K562 (cell line): Measurements from ENCODE around the gene GJD2. TPM values are rescaled to one million over a fixed set of nuclear protein-coding genes. Genes with fewer than 3 reads are reported as not detected.

Experiments
- ATAC-seq: fragments of 200-7000 bp; cut with Tn5 transposase; 3 replicates; pipeline ENCODE4 v1.9.1; 2020; ENCODE audit warnings: moderate library complexity
- BruUV-seq: library from RNA; stranded (reverse); fragments of 400-500 nt; replicated peaks from 2 replicates; lab custom pipeline; 2021; lab: Mats Ljungman, UMichigan
- CTCF ChIA-PET: fragments of 300-600 bp; formaldehyde crosslinking; extraction: SDS; loops from one replicate; lab custom pipeline; 2021; ENCODE audit warnings: low intra/inter-chr PET ratio; lab: Yijun Ruan, JAX
- POLR2A ChIA-PET: fragments of 300-600, 350-650 bp; sonication (Branson Sonifier 250); formaldehyde crosslinking; extraction: SDS; loops from one replicate; lab custom pipeline; 2021; ENCODE audit warnings: antibody characterized with exemption, inconsistent platforms; lab: Yijun Ruan, JAX
- DNase-seq, 4 experiments: peaks; one replicate each; pipeline versions ENCODE4 v3.0.0 to v3.0.0-alpha.2; 2011 to 2018; ENCODE audit warnings: low spot score in 3 of 4, mixed read lengths in 3 of 4; ENCODE audit errors: extremely low read depth in 1 of 4
- FAIRE-seq: peaks from 2 replicates; lab custom pipeline; 2011; peaks lifted over from hg19 to GRCh38; lab: Jason Lieb, UNC
- H2AFZ ChIP-seq: 2 replicates; pipeline ENCODE4 v1.6.0; 2011; ENCODE audit warnings: low read depth, low read length, control low read depth, inconsistent platforms
- H3K27ac ChIP-seq: fragments of 200-600 bp; 3 replicates; pipeline ENCODE4 v1.8.0; 2011; ENCODE audit warnings: low read depth, mild to moderate bottlenecking, control low read depth, inconsistent platforms, low read length, moderate library complexity, mixed read lengths; ENCODE audit errors: extremely low read depth
- H3K27me3 ChIP-seq, 2 experiments: fragments of 300-600 bp in 1 of 2; 2 replicates in 1 of 2; 3 replicates in 1 of 2; pipeline versions ENCODE4 v1.6.0 to v1.8.0; 2011; ENCODE audit warnings: inconsistent platforms in 2 of 2, low read length in 2 of 2, mild to moderate bottlenecking in 1 of 2, mixed read lengths in 1 of 2, moderate library complexity in 1 of 2; ENCODE audit not compliant: control insufficient read depth in 2 of 2, insufficient read depth in 2 of 2
- H3K36me3 ChIP-seq: fragments of 300-600 bp; 3 replicates; pipeline ENCODE4 v1.8.0; 2011; ENCODE audit warnings: mild to moderate bottlenecking, low read length, inconsistent platforms; ENCODE audit not compliant: control insufficient read depth, insufficient read depth
- H3K4me1 ChIP-seq, 2 experiments: fragments of 200-600 bp in 1 of 2; replicated peaks in 1 of 2; 2 replicates in 1 of 2; 3 replicates in 1 of 2; pipeline versions ENCODE4 v1.5.1 to v1.8.0; 2011; ENCODE audit warnings: inconsistent platforms in 2 of 2, low read length in 2 of 2, mild to moderate bottlenecking in 1 of 2, mixed read lengths in 1 of 2, moderate library complexity in 1 of 2; ENCODE audit not compliant: control insufficient read depth in 2 of 2, insufficient read depth in 2 of 2
- H3K4me2 ChIP-seq: 2 replicates; pipeline ENCODE4 v1.6.1; 2011; ENCODE audit warnings: low read length, control low read depth, inconsistent platforms, mixed read lengths; ENCODE audit not compliant: insufficient read depth
- H3K4me3 ChIP-seq: fragments of 200-600 bp; sonication (generic), shearing (Covaris generic); 2 replicates; pipeline ENCODE4 v1.5.1; 2016; ENCODE audit warnings: control low read depth, inconsistent platforms
- H3K79me2 ChIP-seq: fragments of 200-600 bp; 3 replicates; pipeline ENCODE4 v1.8.0; 2011; ENCODE audit warnings: low read length, inconsistent platforms; ENCODE audit not compliant: control insufficient read depth, insufficient read depth
- H3K9ac ChIP-seq, 2 experiments: 2 replicates each; pipeline versions ENCODE4 v1.6.0 to v1.6.1; 2011; ENCODE audit warnings: low read depth in 2 of 2, low read length in 2 of 2, control low read depth in 1 of 2, inconsistent platforms in 1 of 2, mild to moderate bottlenecking in 1 of 2, mixed read lengths in 1 of 2; ENCODE audit not compliant: insufficient read depth in 1 of 2
- H3K9me1 ChIP-seq: one replicate; pipeline ENCODE4 v1.6.0; 2011; ENCODE audit warnings: inconsistent platforms, mild to moderate bottlenecking, low read length, moderate library complexity; ENCODE audit not compliant: control insufficient read depth, insufficient read depth
- H3K9me3 ChIP-seq: replicated peaks from 2 replicates; pipeline ENCODE4 v1.5.1; 2011; ENCODE audit warnings: low read depth, low read length, inconsistent platforms; ENCODE audit not compliant: control insufficient read depth, insufficient read depth
- H4K20me1 ChIP-seq: replicated peaks from 2 replicates; pipeline ENCODE4 v1.6.1; 2011; ENCODE audit warnings: low read length, inconsistent platforms, mixed read lengths; ENCODE audit not compliant: control insufficient read depth, insufficient read depth
- CBFA2T2 ChIP-seq: fragments of 450-650 bp; conservative IDR thresholded peaks from 2 replicates; pipeline ENCODE4 v1.6.1; 2017; ENCODE audit warnings: mild to moderate bottlenecking
- E2F4 ChIP-seq: sonication (generic); formaldehyde crosslinking; IDR thresholded peaks from 2 replicates; pipeline ENCODE4 v1.8.0; 2022; ENCODE audit warnings: mild to moderate bottlenecking, low read depth, missing genetic modification reagents
- ESRRB ChIP-seq: fragments of 250-450 bp; sonication (Bioruptor Pico); IDR thresholded peaks from 2 replicates; pipeline ENCODE4 v1.5.0; 2020; ENCODE audit warnings: mild to moderate bottlenecking, moderate library complexity, borderline replicate concordance
- FOXA3 ChIP-seq, 2 experiments: fragments of 450-650 bp in 1 of 2; sonication (generic) in 1 of 2; formaldehyde crosslinking; IDR thresholded peaks in 1 of 2; conservative IDR thresholded peaks in 1 of 2; 2 replicates each; pipeline versions ENCODE4 v1.4.0 to v1.8.0; 2020 to 2022; ENCODE audit warnings: mild to moderate bottlenecking in 2 of 2, missing genetic modification reagents in 1 of 2
- HEY1 ChIP-seq: fragments of 250-450 bp; sonication (Bioruptor Pico); IDR thresholded peaks from 2 replicates; pipeline ENCODE4 v1.5.0; 2020; ENCODE audit warnings: mild to moderate bottlenecking, moderate library complexity, borderline replicate concordance
- MECOM ChIP-seq: fragments of 250-450 bp; sonication (Bioruptor Pico); IDR thresholded peaks from 2 replicates; pipeline ENCODE4 v1.8.0; 2022; ENCODE audit warnings: inconsistent platforms
- NCOR1 ChIP-seq: fragments of 450-650 bp; IDR thresholded peaks from 2 replicates; pipeline ENCODE4 v1.6.1; 2016; ENCODE audit warnings: mild to moderate bottlenecking, moderate library complexity
- NFXL1 ChIP-seq: fragments of 450-650 bp; formaldehyde crosslinking; IDR thresholded peaks from 2 replicates; pipeline ENCODE4 v1.4.0; 2021; ENCODE audit warnings: mild to moderate bottlenecking
- NRF1 ChIP-seq, 2 experiments: fragments of 450-650 bp; IDR thresholded peaks in 1 of 2; conservative IDR thresholded peaks in 1 of 2; 2 replicates each; pipeline ENCODE4 v1.6.1; 2014; ENCODE audit warnings: mild to moderate bottlenecking in 2 of 2
- PTBP1 ChIP-seq: fragments of 200-400 bp; formaldehyde crosslinking; IDR thresholded peaks from 2 replicates; pipeline ENCODE4 v1.6.1; 2017; ENCODE audit warnings: low read depth, low read length
- RAD21 ChIP-seq, 2 experiments: fragments of 250-450 bp in 1 of 2; fragments of 450-650 bp in 1 of 2; sonication (Bioruptor Pico) in 1 of 2; formaldehyde crosslinking in 1 of 2; IDR thresholded peaks in 1 of 2; conservative IDR thresholded peaks in 1 of 2; 2 replicates each; pipeline versions ENCODE4 v1.4.0 to v1.8.0; 2020 to 2022; ENCODE audit warnings: mild to moderate bottlenecking in 2 of 2, moderate library complexity in 1 of 2
- RBM17 ChIP-seq: fragments of 200-400 bp; formaldehyde crosslinking; IDR thresholded peaks from 2 replicates; pipeline ENCODE4 v1.6.1; 2017; ENCODE audit warnings: low read depth, mild to moderate bottlenecking, low read length, borderline replicate concordance
- RBM22 ChIP-seq: fragments of 200-400 bp; formaldehyde crosslinking; IDR thresholded peaks from 2 replicates; pipeline ENCODE4 v1.6.1; 2018; ENCODE audit warnings: low read length, low read depth; ENCODE audit not compliant: poor library complexity, severe bottlenecking
- SMARCA5 ChIP-seq: fragments of 450-650 bp; IDR thresholded peaks from 2 replicates; pipeline ENCODE4 v1.6.1; 2016
- ZBTB17 ChIP-seq: fragments of 450-650 bp; formaldehyde crosslinking; IDR thresholded peaks from 2 replicates; pipeline ENCODE4 v1.4.0; 2020; ENCODE audit warnings: mild to moderate bottlenecking
- ZNF165 ChIP-seq: fragments of 250-450 bp; sonication (Bioruptor Pico); IDR thresholded peaks from 2 replicates; pipeline ENCODE4 v1.4.0; 2020; ENCODE audit warnings: borderline replicate concordance
- ZNF217 ChIP-seq: sonication (generic); formaldehyde crosslinking; IDR thresholded peaks from 2 replicates; pipeline ENCODE4 v1.8.0; 2022; ENCODE audit warnings: mild to moderate bottlenecking, missing genetic modification reagents
- ZNF668 ChIP-seq: fragments of 250-450 bp; sonication (Bioruptor Pico); IDR thresholded peaks from 2 replicates; pipeline ENCODE4 v1.8.0; 2022; ENCODE audit warnings: mild to moderate bottlenecking, inconsistent platforms
- WGBS: fragments of 100-300 bp; shearing (Covaris generic); methylation state at CpG from one replicate; pipeline ENCODE4 v1.1.6; 2016; ENCODE audit warnings: low coverage, mixed read lengths; ENCODE audit not compliant: insufficient coverage; ENCODE audit errors: missing lambda C conversion rate; 5-methylcytosine and 5-hydroxymethylcytosine counted together
- in situ Hi-C: fragments of 300-500 bp; cut with MboI; formaldehyde crosslinking; loops from 4 replicates; pipeline ENCODE4 v1.15.0; 2018; ENCODE audit warnings: inconsistent platforms, mixed read lengths
- intact Hi-C: fragments of 100-400 bp; cut with micrococcal nuclease; formaldehyde crosslinking; loops from 2 replicates; pipeline ENCODE4 v1.14.2; 2022
- polyA plus RNA-seq, 8 experiments: library from polyadenylated mRNA; depleted of rRNA in 4 of 8; stranded (reverse) in 5 of 8; unstranded in 3 of 8; fragments of >200 nt; fragmentation: Nextera tagmentation in 2 of 8; fragmentation: Illumina TruSeq in 1 of 8; extraction: Ambion mirVana in 2 of 8; extraction: Trizol in 1 of 8; gene quantifications; 2 replicates each; pipeline versions ENCODE4 v1.2.1 to v1.2.3, GENCODE V29; 2011 to 2014; ENCODE audit warnings: inconsistent platforms in 1 of 8, missing spikeins in 1 of 8
- total RNA-seq, 7 experiments: library from RNA; depleted of rRNA in 6 of 7; stranded (reverse); fragments of >200 nt in 6 of 7; fragmentation: Illumina TruSeq in 2 of 7; extraction: Trizol in 2 of 7; gene quantifications; 2 replicates each; pipeline versions ENCODE4 v1.2.1 to v1.2.3, GENCODE V29; 2011 to 2021; ENCODE audit warnings: low replicate concordance in 1 of 7

The GJD2 gene
- total and polyA plus RNA-seq, 9 of the 15 experiments (the other 6 are each of a cell fraction or from before 2014, with no cell fraction given) = not detected

- TF ChIP-seq NCOR1 = peak; percentile 20; the same call in 1 of the 2 replicates
- peak; percentile 59 to 61; a peak in 3 of 4 replicates for TF ChIP-seq FOXA3 (CRISPR knock-in tag; conservative IDR thresholded peaks at IDR 0.05 in 1 of 2, IDR thresholded peaks at IDR 0.05 in 1 of 2)
- no peak for TF ChIP-seq RBM22
- TF ChIP-seq RAD21 (CRISPR knock-in tag; conservative IDR thresholded peaks at IDR 0.05 in 1 of 2, IDR thresholded peaks at IDR 0.05 in 1 of 2) = peak in 1 of 2 experiments; percentile 5; a peak in 1 of 4 replicates
- TF ChIP-seq PTBP1 = no peak
- no peak for TF ChIP-seq CBFA2T2
- 0 out of 2 replicates have a peak, but pooled peaks have one; percentile 55 for TF ChIP-seq ZBTB17 (CRISPR knock-in tag)
Observed at GRCh38 chr15:34714476-34715121, 40.2 kb downstream of the GJD2 start (continued).

- 67% methylated on average over 1 of the region's 1 CpG for WGBS
- Histone ChIP-seq H3K9me3 (no peaks in the 10 kb centered on the region), H3K4me3 (no peak overlapping the region), H3K4me1 (peaks cover 2 to 15% of the 10 kb centered on the region in 2 experiments; a peak in 4 of 5 replicates), H3K9me1 (no peaks in the 10 kb centered on the region), H3K36me3 (no peaks in the 10 kb centered on the region), H3K4me2 (no peak overlapping the region), H3K79me2 (no peaks in the 10 kb centered on the region), H3K27me3 (no peaks in the 10 kb centered on the region), H3K9ac (no peak overlapping the region), H4K20me1 (no peaks in the 10 kb centered on the region), H2AFZ (no peak overlapping the region), H3K27ac (no peak overlapping the region)
- in situ Hi-C loops (no loop called here), intact Hi-C loops (no loop called here)
- ChIA-PET CTCF (no interaction called here), POLR2A (interaction anchor here (1.0 to 1.2 kb wide), 3 partner anchors 10 to 103 kb away, joined by 3 read pairs; no protein-coding TSS in a partner anchor)
- no peak for TF ChIP-seq SMARCA5
- no peak for TF ChIP-seq ZNF668 (CRISPR knock-in tag)
- no peak for TF ChIP-seq ESRRB (CRISPR knock-in tag)
- TF ChIP-seq MECOM (CRISPR knock-in tag) = no peak
- TF ChIP-seq ZNF217 = no peak
- TF ChIP-seq RBM17 = no peak
- no peak for TF ChIP-seq E2F4
- TF ChIP-seq HEY1 = no peak
- no peak for TF ChIP-seq NFXL1 (CRISPR knock-in tag)
- TF ChIP-seq ZNF165 (CRISPR knock-in tag) = no peak
- no peak for TF ChIP-seq NRF1 (conservative IDR thresholded peaks at IDR 0.05 in 1 of 2, IDR thresholded peaks at IDR 0.05 in 1 of 2)
- ATAC-seq (no peak), DNase-seq (no peak), FAIRE-seq (no peak)
- BruUV-seq = no TSS peak
Observed at GRCh38 chr15:34713635-34714034, 41.2 kb downstream of the GJD2 start.
